GM21360 (cell line): Measurements from ENCODE around the gene TECPR1.
"Not testable (repeated sequence)": the region's sequence is repeated elsewhere in the genome, so short reads cannot be mapped to it uniquely, and the experiment has no call there.

Experiments
- ATAC-seq: cut with Tn5 transposase; IDR thresholded peaks from one replicate; pipeline ENCODE4 v1.9.1; 2021; ENCODE audit warnings: mild to moderate bottlenecking, moderate library complexity; ENCODE audit not compliant: unreplicated experiment

TECPR1 gene

DNA sequence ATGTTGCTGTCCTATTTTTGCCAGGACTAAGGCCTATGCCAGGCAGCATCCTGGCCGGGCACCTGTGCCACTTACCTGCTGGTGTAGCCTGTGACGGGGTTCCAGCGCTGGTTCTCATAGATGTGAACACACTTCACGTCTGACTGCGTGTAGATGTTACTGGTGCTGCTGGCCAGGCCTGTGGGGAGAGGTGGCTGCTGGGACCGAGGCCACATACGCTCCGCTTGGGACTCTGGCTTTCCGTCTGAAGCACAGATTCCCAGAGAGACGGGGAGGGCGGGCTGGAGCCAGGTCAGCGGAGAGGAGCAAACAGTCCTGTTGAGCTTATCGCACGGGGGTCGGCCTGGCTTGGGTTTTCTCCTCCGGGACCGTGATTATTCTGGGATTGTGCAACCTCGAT lies 24.1 kb downstream of the TECPR1 start:
- ATAC-seq = no peak

DNA sequence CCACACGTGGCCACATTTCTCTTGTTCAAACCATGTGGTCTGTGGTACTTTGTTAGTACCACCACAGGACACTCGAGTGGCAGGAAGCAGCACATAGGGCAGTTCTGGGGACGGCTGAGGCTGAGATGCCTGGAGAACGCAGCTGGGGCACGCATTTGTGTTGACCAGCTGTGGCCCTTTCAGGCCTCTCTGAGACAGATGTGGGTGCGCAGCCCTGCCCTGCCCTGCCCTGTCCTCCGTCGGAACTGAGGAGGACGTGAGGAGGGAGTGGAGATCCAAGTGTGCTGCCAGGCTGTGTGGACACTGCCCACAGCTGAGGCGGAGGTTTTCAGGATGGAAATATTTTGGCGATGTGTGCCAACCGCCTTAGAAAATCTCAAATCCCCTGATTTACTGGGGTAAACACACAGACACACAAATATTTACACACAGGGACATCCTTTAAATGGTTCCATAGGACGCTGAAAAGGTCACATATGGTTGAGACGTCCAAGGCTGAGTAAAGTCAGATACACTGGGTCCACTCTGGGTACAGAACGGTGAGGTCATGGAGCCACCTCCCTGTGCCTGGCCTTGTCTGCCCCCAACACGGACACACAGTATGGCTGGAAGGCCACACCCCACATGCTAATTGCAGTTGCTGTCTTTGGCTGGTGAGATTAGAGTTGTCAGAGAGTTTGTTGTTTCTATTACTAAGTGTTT lies 26.0 kb downstream of the TECPR1 start:
- no peak for ATAC-seq

DNA sequence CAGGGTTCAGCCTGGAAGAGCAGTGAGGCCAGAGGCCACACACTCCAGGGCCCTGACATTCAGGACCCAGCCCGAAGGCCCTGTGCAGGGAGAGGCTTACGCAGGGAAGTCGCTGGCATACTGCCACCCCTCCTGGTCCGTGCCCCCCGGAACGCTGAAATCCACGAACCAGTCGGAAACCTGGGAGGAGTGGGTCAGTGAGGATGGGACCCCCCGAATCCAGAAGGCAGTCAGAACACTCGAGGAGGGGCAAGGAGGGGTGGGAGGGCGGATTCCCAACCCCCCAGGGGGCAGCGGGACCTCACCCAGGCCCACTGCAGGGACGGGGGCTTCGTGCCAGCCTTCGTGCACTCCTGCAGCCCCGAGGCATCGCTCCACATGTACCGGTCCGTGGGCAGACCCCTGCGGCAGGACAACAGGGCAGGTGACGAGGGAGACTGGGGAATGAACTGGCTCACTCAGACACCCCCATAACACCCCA lies 27.3 kb downstream of the TECPR1 start:
- no peak for ATAC-seq

DNA sequence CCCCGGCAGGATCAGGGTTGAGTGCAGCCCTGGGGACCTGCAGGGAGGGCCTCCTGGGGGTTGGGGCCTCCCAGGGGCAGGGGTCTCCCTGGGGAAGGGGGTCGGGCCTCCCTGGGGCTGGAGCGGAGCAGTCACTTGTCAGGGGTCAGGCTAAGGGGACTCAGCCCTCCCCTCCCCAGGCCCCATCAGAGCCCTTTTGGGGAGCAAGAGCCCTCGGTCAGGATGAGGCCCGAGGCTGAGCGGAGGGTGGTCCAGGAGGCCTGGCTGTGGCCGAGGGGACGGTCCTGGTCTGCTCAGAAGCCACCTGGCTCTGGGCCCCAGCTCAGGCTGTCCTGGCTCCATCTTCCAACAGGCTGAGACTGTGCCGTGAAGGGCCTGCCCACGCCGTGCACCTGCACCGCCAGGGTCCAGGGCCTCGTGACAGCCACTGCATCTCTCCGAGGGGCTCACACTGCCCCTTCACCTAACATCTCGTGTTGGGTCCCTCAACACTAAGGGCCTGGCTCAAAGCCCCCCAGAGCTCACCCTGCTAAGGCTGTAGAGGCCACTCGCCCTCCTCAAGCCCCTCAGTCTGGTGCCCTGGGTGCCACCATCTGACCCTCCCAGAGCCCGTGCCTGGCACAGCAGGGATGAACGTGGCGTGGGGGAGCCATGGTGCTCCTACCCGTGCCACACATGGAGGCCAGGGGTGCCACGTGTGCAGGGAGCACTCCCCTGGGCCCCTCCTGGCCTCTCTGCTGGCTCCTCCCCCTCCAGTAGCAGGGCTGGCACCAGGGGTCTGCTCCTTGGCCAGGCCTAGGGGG lies 27.9 kb downstream of the TECPR1 start:
- no peak for ATAC-seq

DNA sequence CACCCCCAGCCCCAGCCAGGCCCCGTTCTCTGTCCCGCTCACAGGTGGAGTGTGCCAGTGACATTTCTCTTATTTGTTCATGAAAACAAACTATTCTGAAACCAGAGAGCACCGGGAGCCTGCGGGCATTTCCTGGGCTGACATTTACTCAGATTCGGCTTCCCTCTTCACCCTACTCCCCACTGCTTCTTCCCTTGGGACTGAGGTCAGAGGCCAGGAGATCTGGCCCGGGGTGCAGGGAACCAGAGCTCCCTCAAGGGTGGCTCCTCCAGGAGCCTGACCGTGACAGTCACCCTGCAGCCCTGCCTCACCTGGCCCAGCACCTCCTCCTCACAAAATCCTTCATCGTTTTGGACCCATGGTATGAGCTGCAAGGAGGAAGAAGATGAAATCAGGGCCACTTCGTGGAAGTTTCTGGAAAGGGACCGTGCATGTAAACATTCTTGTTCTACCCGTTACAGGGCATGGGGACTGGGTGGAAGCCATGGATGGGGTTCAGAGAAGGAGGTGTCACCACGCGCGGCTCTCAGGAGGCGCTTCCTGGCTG lies 28.6 kb downstream of the TECPR1 start:
- ATAC-seq = no peak

DNA sequence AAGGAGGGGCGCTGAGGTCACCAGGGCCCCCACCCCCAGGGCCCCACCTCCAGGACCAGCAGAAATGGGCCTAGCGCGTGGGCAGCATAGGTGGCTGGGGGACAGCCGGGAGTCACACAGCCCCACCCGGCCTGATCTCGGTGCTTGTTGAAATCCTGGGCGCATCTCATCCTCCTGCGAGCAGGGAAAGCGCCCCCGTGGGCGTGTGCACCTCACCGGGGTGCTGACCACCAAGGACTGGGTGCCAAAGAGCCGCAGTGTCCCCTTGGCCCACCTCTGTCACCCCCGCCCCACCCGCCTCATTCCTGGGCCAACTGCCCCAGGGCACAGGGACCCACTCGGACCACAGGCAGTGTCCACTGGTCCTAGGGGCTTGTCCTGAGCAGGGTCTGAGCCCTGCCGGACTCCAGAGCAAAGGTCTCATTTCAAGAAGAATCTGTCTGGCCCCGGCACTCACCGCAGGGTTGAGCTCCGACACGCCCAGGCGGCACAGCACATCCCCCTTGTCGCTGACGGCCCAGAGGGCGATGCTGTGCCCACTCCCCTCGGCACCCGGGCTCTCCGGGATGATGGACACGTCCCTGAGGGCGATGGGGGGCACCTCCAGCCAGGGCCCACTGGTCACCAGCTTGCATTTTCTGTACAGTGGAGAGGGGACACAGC lies 29.4 kb downstream of the TECPR1 start:
- ATAC-seq = no peak

DNA sequence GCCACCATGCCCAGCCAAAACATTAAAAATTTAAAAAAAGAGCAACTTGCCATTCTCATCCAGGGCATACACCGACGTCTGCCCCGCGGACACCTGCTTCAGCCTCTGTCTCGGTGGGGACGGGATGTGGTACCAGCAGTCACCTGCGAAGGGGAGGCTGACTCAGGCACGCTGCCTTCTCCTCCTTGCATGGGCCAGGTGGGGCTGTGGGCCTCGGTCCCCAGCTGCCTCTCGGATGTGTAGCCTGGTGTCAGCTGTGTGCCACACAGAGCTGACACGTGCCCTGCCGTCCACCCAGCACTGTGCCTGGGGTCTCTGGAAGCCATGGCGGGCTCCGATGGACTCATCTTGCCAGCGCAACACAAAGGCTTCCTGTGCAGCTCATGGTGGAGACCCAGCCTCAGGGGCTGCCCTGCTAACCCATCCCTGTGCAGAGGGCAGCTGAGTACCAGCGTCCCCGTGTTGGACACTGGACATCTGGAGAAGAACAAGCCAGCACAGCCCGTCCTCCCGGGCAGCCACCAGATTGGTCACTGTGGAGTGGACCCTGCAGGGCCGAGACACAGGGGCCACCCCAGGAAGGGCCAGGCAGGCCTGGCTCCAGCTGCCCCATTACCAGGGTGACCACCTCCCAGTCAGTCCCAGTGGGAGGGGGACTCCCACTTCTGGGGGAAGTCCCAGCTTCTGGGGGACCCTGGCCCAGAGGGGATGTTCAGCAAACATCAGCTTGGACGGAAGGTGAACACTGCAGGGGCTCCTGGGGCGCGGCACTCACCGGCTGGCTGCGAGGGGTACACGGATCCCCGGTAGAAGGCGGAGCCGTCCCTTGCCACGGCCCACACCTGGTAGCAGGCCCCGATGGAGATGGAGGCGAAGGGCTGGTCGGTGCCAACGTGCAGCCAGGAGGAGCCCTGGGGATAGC lies 30.2 kb downstream of the TECPR1 start:
- no peak for ATAC-seq

DNA sequence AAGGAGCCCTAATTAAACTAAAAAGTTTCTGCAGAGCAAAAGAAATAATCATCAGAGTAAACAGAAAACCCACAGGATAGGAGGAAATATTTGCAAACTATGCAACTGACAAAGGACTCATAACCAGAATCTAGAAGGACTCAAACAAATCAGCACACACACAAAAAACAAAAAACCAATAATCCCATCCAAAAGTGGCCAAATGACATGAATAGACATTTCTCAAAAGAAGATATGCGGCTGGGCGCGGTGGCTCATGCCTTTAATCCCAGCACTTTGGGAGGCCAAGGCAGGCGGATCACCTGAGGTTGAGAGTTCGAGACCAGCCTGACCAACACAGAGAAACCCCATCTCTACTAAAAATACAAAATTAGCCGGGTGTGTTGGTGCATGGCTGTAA lies 32.6 kb downstream of the TECPR1 start:
- not testable (repeated sequence) for ATAC-seq

DNA sequence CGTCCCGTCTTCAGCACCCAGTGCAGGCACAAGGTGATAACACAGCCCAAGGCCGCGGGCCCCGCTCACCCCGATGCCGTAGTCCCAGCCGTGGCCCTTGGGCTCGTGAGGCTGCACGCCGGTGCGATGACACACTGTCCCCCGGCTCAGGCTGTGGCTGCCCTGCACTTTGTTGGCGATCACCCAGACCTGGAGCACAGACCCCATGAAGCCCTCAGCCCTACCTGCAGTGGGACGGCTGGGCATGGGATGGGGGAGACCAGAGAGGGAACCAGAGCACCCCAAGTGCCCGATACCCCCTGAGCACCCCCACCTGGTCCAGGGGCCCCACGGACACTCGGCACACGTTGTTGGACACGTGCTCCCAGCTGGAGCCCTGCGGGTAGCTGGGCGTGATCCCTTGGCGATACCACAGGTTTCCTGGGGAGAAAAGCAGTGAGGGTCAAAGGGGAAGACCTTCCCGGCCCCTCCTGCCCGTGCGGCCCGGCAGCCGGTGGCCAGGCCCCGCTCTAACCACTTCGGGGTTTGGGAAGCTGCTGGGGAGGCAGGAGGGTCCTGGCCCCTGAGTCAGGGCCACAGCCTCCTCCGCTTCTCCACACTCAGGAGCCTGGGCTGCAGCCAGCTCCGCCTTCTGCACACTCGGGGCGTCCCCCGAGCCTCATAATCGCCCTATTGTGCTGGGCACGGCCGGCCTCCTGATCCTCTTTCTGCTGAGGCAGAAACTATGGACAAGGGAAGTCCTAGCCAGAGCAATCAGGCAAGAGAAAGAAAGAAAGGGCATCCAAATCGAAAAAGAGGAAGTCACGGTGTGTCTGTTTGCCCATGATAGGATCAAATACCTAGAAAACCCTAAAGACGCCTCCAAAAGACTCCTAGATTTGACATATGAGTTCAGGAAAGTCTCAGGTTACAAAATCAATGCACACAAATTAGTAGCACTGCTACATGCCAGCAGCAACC lies 34.1 kb downstream of the TECPR1 start:
- no peak for ATAC-seq

DNA sequence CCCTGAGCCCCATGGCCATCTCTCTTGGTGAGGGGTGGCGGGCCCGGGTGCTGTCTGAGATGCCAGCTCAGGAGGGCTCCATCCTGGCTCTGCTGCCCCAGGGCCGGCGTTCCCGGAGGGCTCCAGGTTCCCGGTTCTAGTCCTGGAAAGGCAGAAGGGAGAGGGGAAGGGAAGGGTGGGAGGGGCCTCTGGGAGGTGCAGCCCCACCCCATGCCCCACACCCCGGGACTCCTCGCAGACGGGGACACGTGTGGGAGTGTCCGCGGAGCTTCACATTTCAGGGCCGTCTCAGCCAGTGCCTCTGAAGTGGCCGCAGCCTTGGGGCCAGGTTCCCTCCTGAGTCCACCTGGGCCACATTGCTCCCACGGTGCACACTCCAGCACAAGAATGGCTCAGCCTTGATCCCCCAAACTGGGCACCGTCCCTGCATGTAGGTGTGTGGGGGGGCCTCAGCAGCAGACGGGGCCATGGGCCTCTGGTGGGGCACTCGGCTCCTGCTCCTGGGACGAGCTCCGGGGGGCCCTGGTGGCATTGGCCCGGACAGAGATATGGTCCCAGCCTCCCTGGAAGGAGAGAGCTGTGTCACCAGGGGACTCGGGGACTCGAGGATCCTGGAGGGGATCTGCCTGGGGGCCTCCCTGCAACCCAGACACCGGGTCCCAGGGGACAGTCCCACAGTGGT lies 35.0 kb downstream of the TECPR1 start:
- no peak for ATAC-seq

DNA sequence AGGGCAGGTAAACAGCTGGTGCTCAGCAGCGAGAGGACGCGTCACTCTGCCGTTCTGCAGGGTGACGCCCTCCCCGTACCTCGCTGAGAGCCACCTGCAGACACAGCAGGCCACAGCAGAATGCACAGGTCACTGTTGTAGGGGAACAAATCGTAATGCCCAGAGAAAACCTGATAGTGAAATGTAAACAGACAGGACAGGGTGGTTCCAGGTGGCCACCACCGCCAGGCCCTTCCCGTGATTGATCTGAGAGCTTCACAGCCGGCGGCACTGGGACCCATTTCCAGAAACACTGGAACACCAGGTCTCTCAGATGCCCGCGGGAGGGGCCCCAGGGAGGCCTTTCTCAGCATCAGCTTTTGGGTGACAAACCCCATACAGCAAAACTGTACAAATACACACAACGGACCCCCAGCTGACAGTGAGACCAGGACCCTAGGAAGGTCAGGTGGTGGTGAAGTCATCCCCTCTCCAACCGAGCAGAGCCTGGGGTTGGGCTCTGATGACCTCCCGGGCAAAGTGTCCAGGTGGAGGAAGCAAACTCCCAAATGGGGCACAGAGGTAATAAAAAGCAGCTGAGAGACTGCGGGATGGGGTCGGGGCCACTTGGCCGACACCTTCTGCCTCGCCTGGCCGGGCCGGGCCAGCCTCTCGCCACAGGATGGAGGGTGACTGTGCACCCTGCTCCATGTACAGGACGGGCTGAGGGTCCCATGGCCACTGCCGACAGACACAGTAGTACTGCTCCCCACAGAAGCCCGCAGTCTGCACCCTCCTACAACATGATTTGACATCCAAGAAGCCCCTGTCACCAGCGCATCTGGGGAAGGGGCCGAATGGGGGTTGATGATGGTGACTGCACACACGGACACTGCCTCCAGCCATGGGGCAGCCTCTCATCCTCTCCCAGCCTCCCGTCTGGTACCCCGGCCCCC lies 36.2 kb downstream of the TECPR1 start:
- no peak for ATAC-seq

DNA sequence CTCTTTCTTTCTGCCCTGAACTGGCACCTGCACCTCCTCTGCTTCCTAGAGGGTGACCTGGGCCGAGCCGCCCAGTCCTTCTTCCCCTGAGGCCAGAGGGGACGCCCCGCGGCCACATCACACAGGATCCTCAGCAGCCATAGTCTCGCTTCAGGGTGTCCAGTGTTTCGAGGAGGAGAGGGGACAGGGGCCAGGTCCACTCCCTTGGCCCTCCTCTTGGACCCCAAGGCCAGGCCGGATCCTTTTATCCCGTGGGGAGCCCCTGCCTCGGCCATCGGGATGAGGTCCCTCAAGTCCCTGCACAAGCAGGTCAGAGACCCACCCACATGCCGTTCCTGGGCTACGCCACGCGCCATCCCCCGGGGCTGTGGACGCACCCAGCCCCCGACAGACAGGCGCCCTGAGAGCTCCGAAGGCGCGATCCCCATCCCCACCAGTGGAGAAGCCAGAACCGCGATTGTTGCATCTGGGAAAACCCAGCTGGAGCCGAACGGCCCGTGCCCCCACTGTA lies 37.2 kb downstream of the TECPR1 start:
- no peak for ATAC-seq

DNA sequence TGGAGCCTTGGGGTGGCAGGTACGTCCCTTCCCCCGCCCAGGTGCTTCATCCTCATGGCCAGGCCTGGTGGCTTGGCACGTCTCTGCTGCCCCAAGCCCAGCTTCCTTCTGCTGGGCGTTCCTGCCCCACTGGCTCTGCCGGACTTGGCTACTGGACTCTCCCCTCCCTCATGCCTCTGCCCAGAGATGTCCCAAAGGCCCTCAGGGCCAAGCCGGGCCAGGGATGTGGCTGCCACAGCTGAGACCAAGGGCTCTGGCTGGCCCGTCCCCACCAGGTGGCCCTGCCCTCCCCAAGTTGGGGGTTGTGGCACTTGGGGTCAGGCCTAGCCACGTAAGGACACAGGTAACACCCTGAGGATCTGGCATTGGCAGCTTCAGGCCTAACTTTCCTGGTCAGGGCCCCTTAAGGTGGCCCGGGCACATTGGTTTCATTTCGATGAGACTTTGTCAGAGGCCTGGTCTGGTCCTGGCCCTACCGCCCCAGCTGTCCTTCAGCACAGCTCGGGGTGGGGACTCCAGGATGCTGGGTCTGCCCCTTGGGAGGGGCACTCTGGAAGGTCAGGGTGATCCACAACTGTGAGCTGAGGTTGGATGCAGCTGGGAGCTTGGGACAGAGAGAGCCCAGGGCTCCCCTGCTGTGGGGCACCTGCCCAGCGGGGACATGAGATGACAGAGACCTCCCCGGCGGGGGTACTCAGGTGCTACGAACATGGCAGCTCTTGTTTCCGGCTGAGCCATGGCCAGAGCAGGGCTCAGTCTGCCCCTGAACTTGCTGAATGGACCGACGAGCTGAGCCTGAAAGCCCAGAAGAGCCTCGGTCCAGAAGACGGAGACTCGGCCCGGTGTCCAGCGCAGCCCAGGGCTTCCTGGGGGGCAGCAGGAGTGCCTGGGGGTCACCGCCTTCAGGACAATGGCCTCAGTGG lies 37.9 kb downstream of the TECPR1 start:
- ATAC-seq = no peak

DNA sequence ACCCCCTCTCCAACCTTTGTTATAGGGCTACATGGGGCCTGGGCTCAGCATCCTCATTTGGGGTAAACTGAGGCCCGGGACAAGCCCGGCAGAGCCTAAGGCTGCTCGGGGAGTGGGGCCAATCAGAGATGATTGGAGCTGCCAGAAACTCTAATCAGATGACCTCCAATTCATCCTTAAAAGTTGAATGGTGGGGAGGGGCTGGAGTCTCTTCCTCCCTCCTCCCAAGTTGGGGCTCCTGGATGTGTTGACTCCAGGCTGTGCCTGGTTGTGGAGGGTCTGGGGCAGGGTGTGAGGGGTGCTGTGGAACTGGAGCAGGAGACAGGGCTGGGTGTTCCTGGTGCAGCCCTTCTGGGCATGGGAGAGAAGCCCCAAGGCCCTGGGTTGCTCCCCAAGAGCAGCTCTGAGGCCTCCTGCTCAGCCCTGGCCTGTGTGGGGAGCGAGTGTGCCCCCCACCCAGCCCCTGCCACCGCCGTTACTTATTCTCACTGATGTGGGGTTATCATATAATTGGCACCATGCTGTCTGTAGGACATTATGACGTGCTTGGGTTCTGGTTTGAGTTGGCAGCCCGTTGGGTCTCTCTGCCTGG lies 38.6 kb downstream of the TECPR1 start:
- ATAC-seq = no peak

DNA sequence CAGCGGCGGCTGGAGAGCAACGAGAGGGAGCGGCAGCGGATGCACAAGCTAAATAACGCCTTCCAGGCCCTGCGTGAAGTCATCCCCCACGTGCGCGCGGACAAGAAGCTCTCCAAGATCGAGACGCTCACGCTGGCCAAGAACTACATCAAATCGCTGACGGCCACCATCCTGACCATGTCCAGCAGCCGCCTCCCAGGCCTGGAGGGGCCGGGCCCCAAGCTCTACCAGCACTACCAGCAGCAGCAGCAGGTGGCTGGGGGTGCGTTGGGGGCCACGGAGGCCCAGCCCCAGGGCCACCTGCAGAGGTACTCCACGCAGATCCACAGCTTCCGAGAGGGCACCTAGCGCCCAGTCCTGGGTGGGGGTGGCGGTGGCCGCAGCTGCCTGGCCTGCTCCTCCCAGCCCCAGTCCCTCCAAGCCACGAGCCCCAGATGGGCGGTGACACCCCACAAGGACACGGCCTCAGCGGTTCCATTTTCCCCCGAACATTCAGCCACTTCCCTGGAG lies 39.4 kb downstream of the TECPR1 start:
- no peak for ATAC-seq
